Epidermal melanocyte (primary cell): ENCODE measurements around the gene NECTIN4.
A peak's percentile ranks its signal among the peaks of the same experiment; 100 is the strongest.
"Not testable (repeated sequence)": the region's sequence is repeated elsewhere in the genome, so short reads cannot be mapped to it uniquely, and the experiment has no call there.

Experiments
- DNase-seq: peaks from one replicate; pipeline ENCODE4 v3.0.0; 2011; ENCODE audit warnings: low spot score; ENCODE audit not compliant: insufficient read length

NECTIN4 gene

DNA sequence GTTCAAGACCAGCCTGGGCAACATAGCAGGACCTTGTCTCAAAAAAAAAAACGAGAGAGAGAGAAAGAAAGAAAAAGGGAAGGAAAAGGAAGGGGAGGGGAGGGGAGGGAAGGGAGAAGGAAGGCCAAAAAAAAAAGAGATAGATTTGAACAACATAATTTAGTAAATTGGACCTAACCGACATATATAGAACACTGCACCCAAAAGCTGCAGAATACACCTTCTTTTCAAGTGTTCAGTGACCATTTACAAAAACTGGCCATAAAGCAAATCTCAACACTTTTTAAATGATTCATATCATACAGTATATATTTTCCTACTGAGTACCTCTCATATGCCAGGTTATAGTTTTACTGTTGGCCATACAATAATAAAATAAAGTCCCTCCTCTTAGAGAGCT is 57.5 kb downstream of the NECTIN4 start:
- DNase-seq, result no peak

DNA sequence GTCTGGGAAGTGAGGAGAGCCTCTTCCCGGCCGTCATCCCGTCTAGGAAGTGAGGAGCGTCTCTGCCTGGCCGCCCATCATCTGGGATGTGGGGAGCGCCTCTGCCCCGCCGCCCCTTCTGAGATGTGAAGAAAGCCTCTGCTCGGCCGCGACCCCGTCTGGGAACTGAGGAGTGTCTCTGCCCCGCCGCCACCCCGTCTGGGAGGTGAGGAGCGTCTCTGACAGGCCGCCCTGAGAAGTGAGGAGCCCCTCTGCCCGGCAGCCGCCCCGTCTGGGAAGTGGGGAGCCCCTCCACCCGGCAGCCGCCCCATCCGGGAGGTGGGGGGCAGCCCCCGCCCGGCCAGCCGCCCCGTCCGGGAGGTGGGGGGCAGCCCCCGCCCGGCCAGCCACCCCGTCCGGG is 59.9 kb downstream of the NECTIN4 start:
- not testable (repeated sequence) for DNase-seq

DNA sequence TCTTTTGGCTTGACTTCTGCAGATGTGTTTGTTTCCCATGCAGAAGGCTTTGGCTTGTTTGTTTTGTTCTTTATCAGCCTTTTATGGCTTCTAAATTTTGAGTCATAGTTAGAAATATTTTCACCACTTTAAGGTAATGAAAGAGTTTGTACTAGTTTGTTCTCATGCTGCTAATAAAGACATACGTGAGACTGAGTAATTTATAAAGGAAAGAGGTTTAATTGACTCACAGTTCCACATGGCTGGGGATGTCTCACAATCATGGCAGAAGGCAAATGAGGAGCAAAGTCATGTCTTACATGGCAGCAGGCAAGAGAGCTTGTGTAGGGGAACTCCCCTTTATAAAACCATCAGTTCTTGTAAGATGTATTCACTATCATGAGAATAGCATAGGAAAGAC is 62.4 kb downstream of the NECTIN4 start:
- not testable (repeated sequence) for DNase-seq

DNA sequence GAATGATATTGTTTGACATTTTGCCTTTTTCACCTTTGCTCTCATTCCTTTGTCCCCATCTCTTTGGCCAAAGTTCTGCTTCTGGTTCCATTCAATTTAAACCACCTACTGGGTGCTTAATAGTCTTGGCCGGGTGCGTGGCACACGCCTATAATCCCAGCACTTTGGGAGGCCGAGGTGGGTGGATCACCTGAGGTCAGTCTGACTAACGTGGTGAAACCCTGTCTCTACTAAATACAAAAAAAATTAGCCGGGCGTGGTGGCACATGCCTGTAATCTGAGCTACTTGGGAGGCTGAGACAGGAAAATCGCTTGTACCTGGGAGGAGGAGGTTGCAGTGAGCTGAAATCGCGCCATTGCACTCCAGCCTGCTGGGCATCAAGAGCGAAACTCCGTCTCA is 66.9 kb downstream of the NECTIN4 start:
- not testable (repeated sequence) for DNase-seq

DNA sequence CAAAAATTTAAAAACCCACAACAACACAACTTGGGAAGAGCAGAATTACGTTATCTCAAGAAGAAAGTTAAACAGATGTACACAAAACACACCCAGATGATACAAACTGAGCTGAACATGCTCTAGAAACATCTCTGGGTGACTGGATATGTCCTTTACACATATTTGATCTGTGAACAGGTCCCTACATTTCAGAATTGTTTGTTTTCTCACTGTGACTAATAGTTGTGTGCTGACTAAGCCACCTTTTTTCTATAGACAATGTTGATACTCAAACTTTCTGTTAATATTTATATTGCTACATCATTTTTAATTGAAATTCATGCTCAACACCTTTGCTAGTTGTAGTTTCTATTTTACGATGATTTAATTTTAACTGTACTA is 67.4 kb downstream of the NECTIN4 start:
- no peak for DNase-seq

DNA sequence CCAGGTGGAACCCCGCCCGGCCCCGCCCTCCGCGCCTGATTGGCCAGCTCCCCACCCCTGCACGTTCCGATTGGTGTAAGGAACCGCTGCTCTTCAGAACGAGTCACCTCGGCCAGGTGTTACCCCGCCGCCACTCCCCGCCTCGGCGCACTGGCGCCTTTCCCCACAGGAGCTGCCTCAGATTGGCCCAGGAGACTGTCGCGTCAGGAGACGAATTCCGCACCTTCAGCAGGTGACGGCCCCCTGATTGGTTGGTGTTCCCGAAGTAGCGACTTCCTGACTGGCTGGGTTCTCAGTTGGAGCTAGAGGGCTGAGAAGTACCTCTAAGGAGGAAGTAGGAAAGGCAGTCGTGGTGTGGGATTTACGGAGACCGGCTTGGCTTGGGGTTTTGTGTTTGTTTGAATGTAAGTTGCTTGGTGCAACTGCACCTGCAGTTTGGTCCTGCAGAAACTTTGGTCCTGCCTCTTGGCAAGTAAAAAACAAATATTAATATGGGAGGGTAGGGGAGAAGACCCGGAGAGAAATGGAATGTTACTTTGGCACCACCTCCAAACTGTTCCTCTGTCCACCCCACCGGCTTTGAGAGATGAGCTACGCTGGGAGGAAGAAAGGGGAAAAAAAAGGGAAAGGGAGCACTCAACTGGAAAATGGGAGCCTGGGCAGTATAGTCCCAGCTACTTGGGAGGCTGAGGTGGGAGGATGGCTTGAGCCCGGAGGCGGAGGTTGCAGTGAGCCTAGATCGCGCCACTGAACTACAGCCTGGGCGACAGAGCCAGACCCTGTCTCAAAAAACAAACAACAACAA is 68.0 kb downstream of the NECTIN4 start:
- peak; percentile 84 for DNase-seq
